Measurements from ENCODE around the gene SLC38A3. TPM values are rescaled to one million over a fixed set of nuclear protein-coding genes. Genes with fewer than 3 reads are reported as not detected.
"Not testable (repeated sequence)": the region's sequence is repeated elsewhere in the genome, so short reads cannot be mapped to it uniquely, and the experiment has no call there.

Gene SLC38A3
- total and polyA plus RNA-seq, 2 experiments from 2014 or later: 13.4 to 14.7 TPM

DNA sequence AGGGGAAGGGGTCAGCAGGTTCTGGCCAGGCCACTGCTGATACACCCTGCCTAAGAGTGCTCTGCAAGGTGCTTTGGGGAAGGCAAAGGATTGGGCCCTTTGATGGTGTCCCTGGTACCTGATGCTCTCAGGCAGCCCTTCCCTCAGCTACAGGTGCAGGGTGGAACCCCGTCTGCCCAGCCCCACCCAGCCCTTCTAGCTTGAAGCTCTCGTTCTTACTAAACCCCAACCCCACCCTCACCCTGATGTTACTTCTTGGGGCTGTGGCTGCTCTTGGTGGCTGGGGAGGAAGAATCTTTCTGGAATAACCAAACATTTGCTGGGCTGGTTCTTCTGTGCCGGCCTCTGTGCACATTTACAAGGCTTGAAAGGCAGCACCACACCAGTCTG, 37.3 kb downstream of the SLC38A3 start:
- TF ChIP-seq, protein P1, sequence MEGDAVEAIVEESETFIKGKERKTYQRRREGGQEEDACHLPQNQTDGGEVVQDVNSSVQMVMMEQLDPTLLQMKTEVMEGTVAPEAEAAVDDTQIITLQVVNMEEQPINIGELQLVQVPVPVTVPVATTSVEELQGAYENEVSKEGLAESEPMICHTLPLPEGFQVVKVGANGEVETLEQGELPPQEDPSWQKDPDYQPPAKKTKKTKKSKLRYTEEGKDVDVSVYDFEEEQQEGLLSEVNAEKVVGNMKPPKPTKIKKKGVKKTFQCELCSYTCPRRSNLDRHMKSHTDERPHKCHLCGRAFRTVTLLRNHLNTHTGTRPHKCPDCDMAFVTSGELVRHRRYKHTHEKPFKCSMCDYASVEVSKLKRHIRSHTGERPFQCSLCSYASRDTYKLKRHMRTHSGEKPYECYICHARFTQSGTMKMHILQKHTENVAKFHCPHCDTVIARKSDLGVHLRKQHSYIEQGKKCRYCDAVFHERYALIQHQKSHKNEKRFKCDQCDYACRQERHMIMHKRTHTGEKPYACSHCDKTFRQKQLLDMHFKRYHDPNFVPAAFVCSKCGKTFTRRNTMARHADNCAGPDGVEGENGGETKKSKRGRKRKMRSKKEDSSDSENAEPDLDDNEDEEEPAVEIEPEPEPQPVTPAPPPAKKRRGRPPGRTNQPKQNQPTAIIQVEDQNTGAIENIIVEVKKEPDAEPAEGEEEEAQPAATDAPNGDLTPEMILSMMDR (IDR thresholded peaks at IDR 0.05; ENCODE audit: low read depth, low read length): no peak
- Histone ChIP-seq H3K27me3 (no peaks in the 10 kb centered on the region), H3K9me3 (ENCODE audit: low read depth) (no peaks in the 10 kb centered on the region), H3K4me1 (ENCODE audit: low read depth) (peaks cover 27% of the 10 kb centered on the region), H3K27ac (peak overlapping the region; percentile 38), H3K36me3 (no peaks in the 10 kb centered on the region), H3K4me3 (no peak overlapping the region)
- no peak for DNase-seq (ENCODE audit: low read depth in 1 of 2, low spot score in 1 of 2)

DNA sequence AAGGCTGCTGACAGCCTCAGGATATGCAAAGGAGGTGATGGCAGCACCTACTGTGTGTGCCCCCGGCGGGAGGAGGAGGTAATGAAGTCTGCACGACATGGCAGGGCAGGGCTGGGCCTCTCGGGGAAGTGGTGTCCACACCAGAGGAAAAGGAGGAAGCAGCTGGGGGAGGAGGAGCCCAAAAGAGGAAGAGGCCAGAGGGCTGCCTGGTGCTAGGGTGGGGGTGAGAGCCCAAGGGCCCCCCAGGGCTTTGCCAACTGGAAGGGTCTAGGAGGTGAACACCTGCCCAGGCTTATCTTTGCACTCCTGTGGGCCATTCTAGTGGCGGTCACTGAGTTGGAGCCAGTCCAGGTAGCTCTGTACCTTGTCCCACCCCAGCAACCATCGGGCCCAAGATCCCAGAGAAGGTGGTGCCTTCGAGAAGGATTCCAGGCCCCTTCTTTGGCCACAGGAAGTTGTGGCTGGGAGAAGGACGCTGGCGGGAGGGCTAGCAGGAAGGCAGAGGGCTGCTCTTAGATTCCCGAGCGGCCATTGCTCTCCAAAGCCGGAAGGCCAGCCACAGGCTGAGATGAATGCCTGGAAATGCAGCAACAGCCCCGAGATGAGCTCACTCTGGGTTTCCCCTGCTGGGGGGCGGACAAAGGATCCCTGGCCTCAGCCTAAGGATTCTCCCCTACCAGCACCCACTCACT, 37.9 kb downstream of the SLC38A3 start:
- TF ChIP-seq, protein P1 (IDR thresholded peaks at IDR 0.05; ENCODE audit: low read depth, low read length): no peak
- peaks cover 27% of the 10 kb centered on the region for H3K4me1 ChIP-seq (ENCODE audit: low read depth)
- H3K4me3 ChIP-seq: no peak overlapping the region
- peak in 1 of 2 donors; percentile 80 for DNase-seq (ENCODE audit: low read depth in 1 of 2, low spot score in 1 of 2)
- no peaks in the 10 kb centered on the region for H3K36me3 ChIP-seq
- no peaks in the 10 kb centered on the region for H3K9me3 ChIP-seq (ENCODE audit: low read depth)
- peak overlapping the region; percentile 38 for H3K27ac ChIP-seq
- no peaks in the 10 kb centered on the region for H3K27me3 ChIP-seq

DNA sequence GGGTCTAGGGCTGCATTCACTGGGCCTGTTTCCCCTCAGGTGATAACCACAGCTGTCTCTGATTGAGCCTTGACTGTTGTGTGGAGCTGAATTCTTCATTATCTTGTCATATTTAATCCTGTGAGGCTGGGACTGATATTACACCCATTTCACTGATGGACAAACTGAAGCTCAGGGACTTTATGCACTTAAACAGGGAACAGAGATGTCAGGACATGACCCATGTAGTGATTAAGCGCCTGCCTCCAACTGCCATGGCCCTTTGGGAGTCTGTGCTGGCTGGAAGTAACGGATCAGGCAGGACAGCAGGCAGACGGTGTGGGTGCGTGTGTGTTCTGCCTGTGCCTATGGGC, 38.4 kb downstream of the SLC38A3 start:
- no peak overlapping the region for H3K27ac ChIP-seq
- no peak for DNase-seq (ENCODE audit: low read depth in 1 of 2, low spot score in 1 of 2)
- TF ChIP-seq, protein P1 (IDR thresholded peaks at IDR 0.05; ENCODE audit: low read depth, low read length): no peak

DNA sequence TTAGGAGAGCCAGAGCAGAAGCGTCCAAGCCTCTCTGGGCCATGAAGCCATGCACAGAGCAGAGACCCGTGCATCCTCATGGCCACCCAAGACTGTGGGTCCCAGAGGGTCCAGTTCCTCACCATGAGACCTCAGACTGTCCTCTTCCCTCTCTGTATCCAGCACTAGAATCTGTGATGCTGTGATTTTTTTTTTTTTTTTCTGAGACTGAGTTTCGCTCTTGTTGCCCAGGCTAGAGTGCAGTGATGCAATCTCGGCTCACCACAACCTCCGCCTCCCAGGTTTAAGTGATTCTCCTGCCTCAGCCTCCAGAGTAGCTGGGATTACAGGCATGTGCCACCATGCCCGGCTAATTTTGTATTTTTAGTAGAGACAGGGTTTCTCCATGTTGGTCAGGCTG, 39.7 kb downstream of the SLC38A3 start:
- H3K4me1 ChIP-seq (ENCODE audit: low read depth): peaks cover 27% of the 10 kb centered on the region
- peak overlapping the region; percentile 62 for H3K27ac ChIP-seq

More for the DNA sequence above, 38.4 kb downstream of the SLC38A3 start:
- Histone ChIP-seq H3K36me3 (no peaks in the 10 kb centered on the region), H3K4me1 (ENCODE audit: low read depth) (peaks cover 27% of the 10 kb centered on the region), H3K27me3 (no peaks in the 10 kb centered on the region), H3K9me3 (ENCODE audit: low read depth) (no peaks in the 10 kb centered on the region), H3K4me3 (no peak overlapping the region)

DNA sequence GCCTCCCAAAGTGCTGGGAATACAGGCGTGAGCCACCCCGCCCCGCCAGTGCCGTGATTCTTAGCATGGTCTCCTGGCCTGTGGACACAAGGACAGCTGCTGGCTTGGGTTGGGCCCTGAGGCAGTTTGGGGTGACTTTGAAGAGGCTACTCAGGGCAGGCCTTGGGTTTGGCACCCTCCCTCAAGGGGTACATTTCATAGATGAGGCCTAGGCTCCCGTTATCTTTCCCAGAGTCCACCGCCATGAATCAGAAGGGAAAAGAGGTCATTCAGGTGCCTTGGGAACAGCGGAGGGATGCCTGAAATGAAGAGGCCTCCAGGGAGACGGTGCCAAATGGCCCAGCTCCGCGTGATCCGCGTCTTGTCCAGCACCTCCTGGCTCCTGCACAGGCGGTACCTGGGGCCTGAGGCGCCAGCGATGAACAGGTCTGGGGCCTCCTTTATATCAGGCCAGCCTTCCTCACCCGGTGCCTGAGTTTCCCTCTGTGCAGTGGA, 40.2 kb downstream of the SLC38A3 start:
- Histone ChIP-seq H3K4me3 (no peak overlapping the region), H3K27me3 (no peaks in the 10 kb centered on the region), H3K4me1 (ENCODE audit: low read depth) (peaks cover 27% of the 10 kb centered on the region), H3K36me3 (no peaks in the 10 kb centered on the region), H3K27ac (peak overlapping the region; percentile 62), H3K9me3 (ENCODE audit: low read depth) (no peaks in the 10 kb centered on the region)
- TF ChIP-seq, protein P1 (IDR thresholded peaks at IDR 0.05; ENCODE audit: low read depth, low read length): no peak
- no peak for DNase-seq (ENCODE audit: low read depth in 1 of 2, low spot score in 1 of 2)

More for the DNA sequence above, 39.7 kb downstream of the SLC38A3 start:
- not testable (repeated sequence) for H3K4me3 ChIP-seq; DNase-seq (ENCODE audit: low read depth in 1 of 2, low spot score in 1 of 2); H3K36me3 ChIP-seq; H3K9me3 ChIP-seq (ENCODE audit: low read depth); H3K27me3 ChIP-seq

DNA sequence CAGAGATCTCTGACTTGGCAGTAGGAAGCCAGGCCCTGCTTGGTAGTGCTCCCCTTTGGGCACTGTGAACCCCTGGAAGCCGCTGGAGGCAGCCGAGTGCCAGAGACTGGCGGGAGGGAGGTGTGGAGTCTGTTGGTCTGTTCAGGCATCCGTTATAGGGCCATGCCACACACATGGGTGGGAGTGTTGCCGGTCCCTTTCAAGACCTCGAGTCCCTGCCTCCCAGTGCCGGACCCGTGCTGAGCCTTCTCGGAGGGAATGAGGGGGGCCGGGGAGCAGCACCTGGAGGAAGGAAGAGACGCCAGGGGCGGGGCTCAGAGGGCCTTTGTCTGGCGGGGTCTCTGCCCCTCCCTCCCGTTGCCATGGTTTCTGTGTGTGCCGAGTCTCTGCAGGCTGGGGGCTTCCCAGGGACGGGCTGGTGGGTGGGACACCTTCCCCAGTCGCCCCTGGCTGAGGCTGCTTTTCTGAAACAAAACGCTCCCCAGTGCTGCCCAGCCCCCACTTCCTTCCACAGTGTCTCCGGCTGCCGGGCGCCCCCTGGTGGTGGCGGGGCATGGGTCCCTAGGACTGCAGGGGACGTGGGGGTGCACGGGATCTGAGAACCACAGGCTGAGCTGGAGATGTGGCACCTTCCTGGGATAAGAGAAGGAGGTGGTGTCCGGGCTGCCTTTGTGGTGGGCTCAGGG, 40.9 kb downstream of the SLC38A3 start:
- H3K9me3 ChIP-seq (ENCODE audit: low read depth): no peaks in the 10 kb centered on the region
- no peaks in the 10 kb centered on the region for H3K27me3 ChIP-seq
- no peaks in the 10 kb centered on the region for H3K36me3 ChIP-seq
- peak; percentile 92 to 94 for DNase-seq (ENCODE audit: low read depth in 1 of 2, low spot score in 1 of 2)
- TF ChIP-seq, protein P1 (IDR thresholded peaks at IDR 0.05; ENCODE audit: low read depth, low read length): peak; percentile 98
- H3K4me1 ChIP-seq (ENCODE audit: low read depth): peaks cover 24% of the 10 kb centered on the region
- peak overlapping the region; percentile 24 for H3K4me3 ChIP-seq
- H3K27ac ChIP-seq: peak overlapping the region; percentile 62

Data from cardiac muscle cell (in vitro differentiated cells and primary cell).